Upper lobe of right lung (tissue), 1 donor: ENCODE data around the gene ATP2C2. TPM values are rescaled to one million over a fixed set of nuclear protein-coding genes. Genes with fewer than 3 reads are reported as not detected.

Source experiments
- ATAC-seq: fragments of 200-7000 bp; cut with Tn5 transposase; one replicate; pipeline ENCODE4 v1.9.1; 2020; ENCODE audit warnings: mild to moderate bottlenecking, moderate library complexity
- DNase-seq: peaks from one replicate; pipeline ENCODE4 v3.0.0-alpha.2; 2020
- H3K27ac ChIP-seq: fragments of 200-600 bp; one replicate; pipeline ENCODE4 v1.8.0; 2022
- H3K27me3 ChIP-seq: fragments of 200-600 bp; one replicate; pipeline ENCODE4 v1.8.0; 2022; ENCODE audit warnings: mild to moderate bottlenecking
- H3K36me3 ChIP-seq: fragments of 200-600 bp; one replicate; pipeline ENCODE4 v1.8.0; 2022
- H3K4me1 ChIP-seq: fragments of 200-600 bp; one replicate; pipeline ENCODE4 v1.8.0; 2022
- H3K4me3 ChIP-seq: fragments of 200-600 bp; one replicate; pipeline ENCODE4 v1.8.0; 2022; ENCODE audit warnings: mild to moderate bottlenecking
- H3K9me3 ChIP-seq: fragments of 200-600 bp; one replicate; pipeline ENCODE4 v1.8.0; 2022
- CTCF ChIP-seq: fragments of 200-600 bp; IDR thresholded peaks from one replicate; pipeline ENCODE4 v1.8.0; 2022; ENCODE audit warnings: antibody characterized with exemption
- intact Hi-C: fragments of 100-400 bp; cut with DNase I; formaldehyde crosslinking; loops from one replicate; pipeline ENCODE4 v1.11.0; 2022
- total RNA-seq: library from RNA; stranded (reverse); fragmentation: NEBNext Ultra II Directional; extraction: Animal tissue kit (Norgen Biotek cat#: 25700); gene quantifications from one replicate; pipeline ENCODE4 v1.2.1, GENCODE V29; 2021
- donor health status: DM: no; HTN: yes; CAD: no; lungs with severe emphysema.

ATP2C2 gene
- total RNA-seq, 1 donor from 2014 or later, result 48.9 TPM

DNA sequence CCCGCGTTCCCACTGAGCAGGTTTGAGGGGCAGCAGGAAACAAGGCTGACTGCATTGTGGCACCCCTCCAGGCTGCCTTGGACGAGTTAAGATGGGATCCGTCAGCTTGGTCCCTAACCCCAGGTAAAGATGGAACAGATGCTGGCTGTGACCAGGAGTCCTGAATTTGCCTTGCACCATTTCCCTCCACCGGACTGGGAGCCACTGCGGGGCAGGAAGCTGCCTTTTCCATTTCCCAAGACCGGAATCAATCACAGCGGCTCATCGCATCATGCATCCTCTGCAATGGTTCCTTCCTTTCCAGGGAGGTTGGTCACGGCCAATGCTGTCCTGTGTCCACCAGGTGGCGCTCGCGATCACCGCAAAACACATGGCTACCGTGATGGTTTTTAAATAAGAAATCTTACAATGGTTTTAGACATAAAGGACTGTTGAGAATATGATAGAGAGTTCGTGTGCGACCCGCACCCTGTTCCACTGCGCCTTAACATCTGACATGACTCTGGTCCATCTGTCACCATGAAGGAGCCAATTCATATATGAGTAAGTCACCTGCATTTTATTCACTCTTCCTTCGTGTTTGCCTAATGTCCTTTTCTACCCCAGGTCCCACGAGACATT is 143.0 kb downstream of the ATP2C2 start:
- Histone ChIP-seq H3K27ac (no peak overlapping the region), H3K36me3 (no peaks in the 10 kb centered on the region), H3K4me1 (peaks cover 3% of the 10 kb centered on the region), H3K27me3 (no peaks in the 10 kb centered on the region), H3K9me3 (no peaks in the 10 kb centered on the region), H3K4me3 (no peak overlapping the region)
- TF ChIP-seq CTCF, result peak; percentile 99
- DNase-seq, result peak; percentile 90
- intact Hi-C loops, result loop anchor here (5.0 to 10.0 kb wide), 2 partner anchors 111 to 214 kb away; no protein-coding TSS in a partner anchor
- peak; percentile 88 for ATAC-seq

GRCh38 chr16:84511831-84512230 is 143.5 kb downstream of the ATP2C2 start:
- intact Hi-C loops, result loop anchor here (5.0 to 10.0 kb wide), 2 partner anchors 110 to 213 kb away; no protein-coding TSS in a partner anchor
- Histone ChIP-seq H3K4me3 (no peak overlapping the region), H3K4me1 (peaks cover 3% of the 10 kb centered on the region), H3K36me3 (no peaks in the 10 kb centered on the region), H3K27me3 (no peaks in the 10 kb centered on the region), H3K27ac (no peak overlapping the region), H3K9me3 (no peaks in the 10 kb centered on the region)
- ATAC-seq (no peak), DNase-seq (peak; percentile 40)
- no peak for TF ChIP-seq CTCF

DNA sequence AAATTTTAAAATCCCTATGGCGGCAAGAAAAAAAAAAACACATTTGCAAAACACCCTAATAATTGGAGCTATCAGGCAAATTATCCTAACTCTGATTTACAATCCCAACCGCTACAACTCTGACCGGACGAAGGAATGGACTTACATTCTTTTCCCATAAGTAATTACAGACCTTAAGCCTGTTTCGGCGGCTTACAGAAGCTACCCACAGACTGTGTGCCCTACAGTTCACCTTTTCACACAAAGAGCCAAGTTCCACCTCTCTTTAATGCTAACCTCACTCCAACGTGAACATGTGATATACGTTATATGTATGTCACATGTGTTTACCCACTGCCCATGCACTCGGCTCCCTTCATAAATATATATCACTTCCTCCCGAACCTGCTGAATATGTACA is 144.8 kb downstream of the ATP2C2 start:
- TF ChIP-seq CTCF, result no peak
- intact Hi-C loops, result loop anchor here (5.0 to 10.0 kb wide), 2 partner anchors 109 to 212 kb away; no protein-coding TSS in a partner anchor
- Histone ChIP-seq H3K4me3 (no peak overlapping the region), H3K9me3 (no peaks in the 10 kb centered on the region), H3K27ac (no peak overlapping the region), H3K4me1 (peaks cover 3% of the 10 kb centered on the region), H3K27me3 (no peaks in the 10 kb centered on the region), H3K36me3 (no peaks in the 10 kb centered on the region)
- ATAC-seq (no peak), DNase-seq (no peak)

DNA sequence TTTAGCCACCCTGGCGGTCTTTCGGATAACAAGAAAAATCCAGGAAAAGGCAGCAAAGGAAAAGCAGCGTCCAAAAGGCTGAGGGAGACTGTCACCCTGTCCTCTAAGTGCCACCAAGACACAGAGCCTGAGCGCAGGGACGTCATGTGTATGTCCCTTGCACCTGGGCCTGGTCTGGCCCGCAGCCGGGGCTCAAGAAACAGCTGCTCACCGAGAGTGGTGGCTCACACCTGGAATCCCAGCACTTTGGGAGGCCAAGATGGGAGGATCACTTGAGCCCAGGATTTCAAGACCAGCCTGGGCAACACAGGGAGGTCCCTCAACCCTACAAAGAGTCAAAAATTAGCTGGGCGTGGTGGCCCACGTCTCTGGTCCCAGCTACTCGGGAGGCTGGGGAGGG is 145.3 kb downstream of the ATP2C2 start:
- no peak for TF ChIP-seq CTCF
- DNase-seq, result peak; percentile 19

More for the DNA sequence above, 145.3 kb downstream of the ATP2C2 start:
- ATAC-seq, result no peak
- no peak overlapping the region for H3K4me3 ChIP-seq
- peaks cover 3% of the 10 kb centered on the region for H3K4me1 ChIP-seq
- no peaks in the 10 kb centered on the region for H3K27me3 ChIP-seq
- H3K36me3 ChIP-seq, result no peaks in the 10 kb centered on the region
- H3K9me3 ChIP-seq, result no peaks in the 10 kb centered on the region
- intact Hi-C loops, result loop anchor here (5.0 to 10.0 kb wide), 2 partner anchors 109 to 211 kb away; no protein-coding TSS in a partner anchor
- no peak overlapping the region for H3K27ac ChIP-seq

Other genes starting within 250 kb of the ATP2C2 start
- gene HSDL1, start 223.4 kb upstream of the ATP2C2 start, total RNA-seq, result 31.0 TPM
- gene DNAAF1, start 223.2 kb upstream of the ATP2C2 start, total RNA-seq, result 0.49 TPM
- 80.2 TPM for gene TAF1C, start 181.5 kb upstream of the ATP2C2 start, total RNA-seq
- 0.52 TPM for gene ADAD2, start 177.4 kb upstream of the ATP2C2 start, total RNA-seq
- not detected for gene KCNG4, start 128.5 kb upstream of the ATP2C2 start, total RNA-seq
- gene WFDC1, start 73.7 kb upstream of the ATP2C2 start, total RNA-seq, result 26.0 TPM
- 10.8 TPM for gene MEAK7, start 136.1 kb downstream of the ATP2C2 start, total RNA-seq
- gene COTL1, start 249.5 kb downstream of the ATP2C2 start, total RNA-seq, result 129 TPM